Breast epithelium (tissue), 3 donors: ENCODE data around the gene PDYN.

Source experiments
- CTCF ChIP-seq, 3 donors: fragments of 450-650 bp; IDR thresholded peaks; one replicate each; pipeline ENCODE4 v1.5.1; 2016 to 2017; ENCODE audit warnings: antibody characterized with exemption in 3 of 3, mild to moderate bottlenecking in 3 of 3, moderate library complexity in 3 of 3
- POLR2A ChIP-seq: fragments of 450-650 bp; IDR thresholded peaks from one replicate; pipeline ENCODE4 v1.6.1; 2016; ENCODE audit warnings: antibody characterized with exemption, mild to moderate bottlenecking, moderate library complexity

- TF ChIP-seq CTCF (IDR thresholded peaks at IDR 0.05): no peak
- no peak for TF ChIP-seq POLR2A
Measured at GRCh38 chr20:1994627-1995026, 769 bp upstream of the PDYN start.
